ENCODE measurements around the gene CRISPLD2. TPM values are rescaled to one million over a fixed set of nuclear protein-coding genes. Genes with fewer than 3 reads are reported as not detected.

Gene CRISPLD2
- total and polyA plus RNA-seq, 9 of the 15 experiments (the other 6 are each of a cell fraction or from before 2014, with no cell fraction given) = 0.03 to 0.24 (median 0.04) TPM; not detected in 4

- TF ChIP-seq SMAD1 (IDR thresholded peaks at IDR 0.05; ENCODE audit: low read depth, low read length, partially characterized antibody) (peak; percentile 48), CBX8 (IDR thresholded peaks at IDR 0.05; ENCODE audit: borderline replicate concordance, extremely low read depth, low read depth, low read length, poor library complexity, severe bottlenecking) (no peak), ZEB2 (IDR thresholded peaks at IDR 0.05) (peak; percentile 99), SAFB (IDR thresholded peaks at IDR 0.05; ENCODE audit: borderline replicate concordance, low read depth, low read length) (no peak), RBM39 (optimal IDR thresholded peaks at IDR 0.05; ENCODE audit: low read depth, low read length) (no peak), ZFPM2 (CRISPR knock-in tag; IDR thresholded peaks at IDR 0.05) (no peak), ZKSCAN1 (IDR thresholded peaks at IDR 0.05; ENCODE audit: low read depth, low read length) (peak; percentile 72; the same call in 1 of the 2 replicates), NFIC (IDR thresholded peaks at IDR 0.05) (peak; percentile 56), POU5F1 (IDR thresholded peaks at IDR 0.05; ENCODE audit: borderline replicate concordance, low read depth, low read length, partially characterized antibody) (no peak), ZNF561 (CRISPR knock-in tag; conservative IDR thresholded peaks at IDR 0.05) (no peak), HDAC6 (IDR thresholded peaks at IDR 0.05; ENCODE audit: low read depth, low read length) (no peak)
- TF ChIP-seq, protein P1, sequence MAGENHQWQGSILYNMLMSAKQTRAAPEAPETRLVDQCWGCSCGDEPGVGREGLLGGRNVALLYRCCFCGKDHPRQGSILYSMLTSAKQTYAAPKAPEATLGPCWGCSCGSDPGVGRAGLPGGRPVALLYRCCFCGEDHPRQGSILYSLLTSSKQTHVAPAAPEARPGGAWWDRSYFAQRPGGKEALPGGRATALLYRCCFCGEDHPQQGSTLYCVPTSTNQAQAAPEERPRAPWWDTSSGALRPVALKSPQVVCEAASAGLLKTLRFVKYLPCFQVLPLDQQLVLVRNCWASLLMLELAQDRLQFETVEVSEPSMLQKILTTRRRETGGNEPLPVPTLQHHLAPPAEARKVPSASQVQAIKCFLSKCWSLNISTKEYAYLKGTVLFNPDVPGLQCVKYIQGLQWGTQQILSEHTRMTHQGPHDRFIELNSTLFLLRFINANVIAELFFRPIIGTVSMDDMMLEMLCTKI (IDR thresholded peaks at IDR 0.05; ENCODE audit: partially characterized antibody) = no peak
These were observed 60.0 kb downstream of the CRISPLD2 start (continued) for GRCh38 chr16:84879569-84880487.
